Bronchial epithelial cell (primary cell): ENCODE results near the gene ORM2. TPM values are rescaled to one million over a fixed set of nuclear protein-coding genes. Genes with fewer than 3 reads are reported as not detected.

Source experiments
- DNase-seq: peaks from one replicate; pipeline ENCODE4 v3.0.0-alpha.2; 2010; ENCODE audit warnings: low read depth
- FAIRE-seq: peaks from 2 replicates; lab custom pipeline; 2011; peaks lifted over from hg19 to GRCh38; lab: Jason Lieb, UNC
- H3K27me3 ChIP-seq: 2 replicates; pipeline ENCODE4 v1.5.1; 2011; ENCODE audit warnings: low read length; ENCODE audit not compliant: control insufficient read depth, insufficient read depth
- H3K36me3 ChIP-seq: 2 replicates; pipeline ENCODE4 v1.5.1; 2011; ENCODE audit warnings: low read length; ENCODE audit not compliant: control insufficient read depth, insufficient read depth
- H3K4me3 ChIP-seq: 2 replicates; pipeline ENCODE4 v1.5.1; 2011; ENCODE audit warnings: mild to moderate bottlenecking, low read depth, low read length, control low read depth
- total RNA-seq: library from RNA; depleted of rRNA; stranded (reverse); fragments of >200 nt; gene quantifications from 2 replicates; pipeline ENCODE4 v1.2.1, GENCODE V29; 2014
- TF ChIP-seq, protein P1 (sequence below): IDR thresholded peaks from 2 replicates; pipeline ENCODE4 v1.5.1; 2011; ENCODE audit warnings: mild to moderate bottlenecking, moderate library complexity, low read length, control low read depth, inconsistent platforms; ENCODE audit not compliant: insufficient read depth, severe bottlenecking

ORM2 gene
- total RNA-seq, 1 donor from 2014 or later: not detected

DNA sequence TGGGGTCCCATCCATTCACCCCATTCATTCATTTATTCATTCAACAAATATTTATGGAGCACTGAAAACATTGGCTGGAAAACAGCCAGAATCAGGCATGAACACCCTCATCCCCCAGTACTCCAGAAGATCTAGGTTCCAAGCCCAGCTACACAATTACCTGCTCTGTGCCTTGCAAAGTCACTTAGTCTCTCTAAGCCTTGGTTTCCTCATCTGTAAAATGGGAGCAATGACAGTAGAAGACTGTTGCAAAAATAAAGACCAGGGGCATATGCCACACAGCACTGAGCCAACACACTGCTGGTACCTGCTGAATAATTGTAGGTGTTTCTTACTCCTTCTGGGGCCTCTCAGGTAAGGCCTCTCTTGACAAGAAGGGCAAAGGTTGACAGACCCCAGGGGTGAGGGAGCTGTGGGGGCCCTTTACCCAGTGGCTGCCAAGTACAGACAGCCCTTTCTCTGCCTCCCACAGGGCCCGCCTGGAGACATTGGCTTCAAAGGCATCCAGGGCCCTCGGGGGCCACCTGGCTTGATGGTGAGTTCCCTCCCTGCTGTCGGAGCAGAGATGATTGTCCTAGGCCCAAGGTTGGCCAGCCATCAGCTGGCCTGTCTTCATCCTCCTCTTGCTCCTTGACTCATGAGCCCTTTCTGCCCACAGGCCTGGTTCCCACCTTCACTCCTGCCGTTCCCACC is 29.4 kb upstream of the ORM2 start:
- no peak for FAIRE-seq
- Histone ChIP-seq H3K36me3 (peaks cover 16% of the 10 kb centered on the region), H3K27me3 (no peaks in the 10 kb centered on the region), H3K4me3 (no peak overlapping the region)
- DNase-seq: no peak
- TF ChIP-seq, protein P1, sequence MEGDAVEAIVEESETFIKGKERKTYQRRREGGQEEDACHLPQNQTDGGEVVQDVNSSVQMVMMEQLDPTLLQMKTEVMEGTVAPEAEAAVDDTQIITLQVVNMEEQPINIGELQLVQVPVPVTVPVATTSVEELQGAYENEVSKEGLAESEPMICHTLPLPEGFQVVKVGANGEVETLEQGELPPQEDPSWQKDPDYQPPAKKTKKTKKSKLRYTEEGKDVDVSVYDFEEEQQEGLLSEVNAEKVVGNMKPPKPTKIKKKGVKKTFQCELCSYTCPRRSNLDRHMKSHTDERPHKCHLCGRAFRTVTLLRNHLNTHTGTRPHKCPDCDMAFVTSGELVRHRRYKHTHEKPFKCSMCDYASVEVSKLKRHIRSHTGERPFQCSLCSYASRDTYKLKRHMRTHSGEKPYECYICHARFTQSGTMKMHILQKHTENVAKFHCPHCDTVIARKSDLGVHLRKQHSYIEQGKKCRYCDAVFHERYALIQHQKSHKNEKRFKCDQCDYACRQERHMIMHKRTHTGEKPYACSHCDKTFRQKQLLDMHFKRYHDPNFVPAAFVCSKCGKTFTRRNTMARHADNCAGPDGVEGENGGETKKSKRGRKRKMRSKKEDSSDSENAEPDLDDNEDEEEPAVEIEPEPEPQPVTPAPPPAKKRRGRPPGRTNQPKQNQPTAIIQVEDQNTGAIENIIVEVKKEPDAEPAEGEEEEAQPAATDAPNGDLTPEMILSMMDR: no peak

GRCh38 chr9:114300846-114301797 is 28.5 kb upstream of the ORM2 start:
- TF ChIP-seq, protein P1: no peak
- no peak for FAIRE-seq
- Histone ChIP-seq H3K36me3 (peaks cover 14% of the 10 kb centered on the region), H3K27me3 (no peaks in the 10 kb centered on the region), H3K4me3 (no peak overlapping the region)
- no peak for DNase-seq

DNA sequence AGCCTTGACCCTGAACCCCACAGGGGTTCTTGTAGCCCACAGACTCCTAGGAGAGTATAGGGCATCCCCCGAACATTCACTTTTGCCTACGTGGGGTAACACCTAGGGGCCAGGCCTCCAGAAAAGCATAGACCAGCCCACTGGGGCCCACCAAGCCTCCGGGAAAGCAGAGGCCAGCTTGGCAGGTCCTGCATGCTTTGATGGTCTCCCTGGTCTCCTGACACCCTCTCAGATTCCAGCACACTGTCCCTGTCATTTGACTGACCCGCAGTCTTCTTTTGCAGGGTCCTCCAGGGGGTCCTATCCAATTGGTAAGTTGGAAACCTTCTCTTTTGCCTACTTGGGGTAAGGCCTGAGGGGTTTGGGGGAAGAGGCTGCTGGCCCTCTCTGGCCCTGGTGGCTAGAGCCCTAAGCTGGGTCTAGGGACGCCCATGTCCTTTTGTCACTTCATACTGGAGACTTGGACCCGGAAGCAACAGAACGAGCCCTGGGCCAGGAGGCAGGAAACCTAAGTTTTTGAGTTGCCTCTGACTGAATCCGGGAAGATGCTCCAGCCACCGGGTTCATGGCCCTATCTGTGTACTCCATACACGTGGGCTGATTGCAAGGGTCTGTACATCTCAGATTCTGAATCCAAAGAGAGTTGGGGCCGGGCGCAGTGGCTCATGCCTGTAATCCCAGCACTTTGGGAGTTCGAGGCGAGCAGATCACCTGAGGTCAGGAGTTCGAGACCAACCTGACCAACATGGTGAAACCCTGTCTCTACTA is 27.7 kb upstream of the ORM2 start:
- Histone ChIP-seq H3K4me3 (no peak overlapping the region), H3K27me3 (no peaks in the 10 kb centered on the region), H3K36me3 (peaks cover 14% of the 10 kb centered on the region)
- no peak for FAIRE-seq
- DNase-seq: no peak
- TF ChIP-seq, protein P1: no peak

DNA sequence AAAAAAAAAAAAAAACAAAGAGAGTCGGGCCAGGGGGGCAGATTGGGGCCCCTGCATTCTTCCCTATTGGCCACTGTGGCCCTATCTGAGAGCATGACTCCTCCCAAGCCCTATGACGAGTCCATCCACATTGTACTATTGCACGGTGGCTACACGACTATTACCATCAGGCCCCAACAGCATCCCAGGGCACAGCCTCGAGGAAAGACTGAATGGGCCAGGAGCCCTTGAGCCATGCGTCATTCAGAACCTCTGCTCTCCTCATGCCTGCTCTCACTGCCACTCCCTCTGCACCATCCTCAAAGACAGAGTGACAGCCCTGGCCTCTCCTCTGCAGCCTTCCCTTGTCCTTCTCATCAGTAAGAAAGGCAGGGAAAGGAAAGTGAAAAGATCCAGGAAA is 26.9 kb upstream of the ORM2 start:
- no peak for DNase-seq
- TF ChIP-seq, protein P1: no peak
- peaks cover 16% of the 10 kb centered on the region for H3K36me3 ChIP-seq
- H3K4me3 ChIP-seq: no peak overlapping the region
- H3K27me3 ChIP-seq: no peaks in the 10 kb centered on the region
- FAIRE-seq: no peak

GRCh38 chr9:114303571-114303970 is 26.1 kb upstream of the ORM2 start:
- TF ChIP-seq, protein P1: no peak
- no peak overlapping the region for H3K4me3 ChIP-seq
- FAIRE-seq: no peak
- no peaks in the 10 kb centered on the region for H3K27me3 ChIP-seq
- peaks cover 19% of the 10 kb centered on the region for H3K36me3 ChIP-seq
- DNase-seq: no peak
